Head of caudate nucleus (tissue), 42 donors: ENCODE results near the gene WNT3.
"Not testable (repeated sequence)": the region's sequence is repeated elsewhere in the genome, so short reads cannot be mapped to it uniquely, and the experiment has no call there.

Experiments used
- DNase-seq, 42 donors: peaks; one replicate each; pipeline versions ENCODE4 v3.0.0 to v3.0.0-alpha.2; 2020 to 2021; ENCODE audit warnings: mixed read lengths in 7 of 42
- intact Hi-C: fragments of 100-400 bp; cut with DNase I; formaldehyde crosslinking; loops from one replicate; pipeline ENCODE4 v1.15.0; 2022

The WNT3 gene

GRCh38 chr17:46794318-46794717, 24.2 kb downstream of the WNT3 start:
- intact Hi-C loops, result no loop called here
- no peak for DNase-seq

DNA sequence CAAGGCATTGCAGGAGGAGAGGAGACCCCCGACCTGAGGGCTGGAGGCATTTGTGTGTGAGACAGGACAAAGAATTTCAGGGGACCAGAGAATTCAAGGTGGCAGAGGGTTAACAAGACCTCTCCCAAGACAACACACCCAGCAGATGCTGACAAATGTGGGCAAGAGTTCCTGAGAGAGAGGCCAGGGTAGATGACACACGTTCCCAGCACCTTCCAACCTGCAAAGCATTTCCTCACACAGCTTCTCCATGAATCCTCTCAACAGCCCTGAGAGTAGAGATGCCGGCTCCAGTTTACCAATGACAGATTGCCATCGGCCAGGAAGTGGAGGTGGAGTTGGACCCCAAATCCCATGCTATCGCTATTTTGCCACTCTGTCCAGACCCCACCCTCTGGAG, 25.0 kb downstream of the WNT3 start:
- no peak for DNase-seq
- intact Hi-C loops, result no loop called here

DNA sequence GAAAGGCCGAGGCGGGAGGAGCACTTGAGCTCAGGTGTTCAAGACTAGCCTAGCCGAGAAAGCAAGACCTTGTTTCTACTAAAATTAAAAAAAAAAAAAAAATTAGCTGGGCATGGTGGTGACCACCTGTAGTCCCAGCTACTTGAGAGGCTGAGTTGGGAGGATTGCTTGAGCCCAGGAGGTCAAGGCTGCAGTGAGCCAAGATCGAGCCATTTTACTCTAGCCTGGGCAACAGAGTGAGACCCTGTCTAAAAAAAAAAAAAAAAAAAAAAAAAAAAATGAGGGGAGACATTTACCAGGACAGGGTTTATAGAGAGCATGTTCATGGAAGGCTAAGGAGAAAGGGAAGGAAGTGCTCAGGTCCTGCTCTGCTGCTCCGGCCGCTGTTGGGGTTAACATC, 25.5 kb downstream of the WNT3 start:
- DNase-seq, intact Hi-C loops: not testable (repeated sequence)

DNA sequence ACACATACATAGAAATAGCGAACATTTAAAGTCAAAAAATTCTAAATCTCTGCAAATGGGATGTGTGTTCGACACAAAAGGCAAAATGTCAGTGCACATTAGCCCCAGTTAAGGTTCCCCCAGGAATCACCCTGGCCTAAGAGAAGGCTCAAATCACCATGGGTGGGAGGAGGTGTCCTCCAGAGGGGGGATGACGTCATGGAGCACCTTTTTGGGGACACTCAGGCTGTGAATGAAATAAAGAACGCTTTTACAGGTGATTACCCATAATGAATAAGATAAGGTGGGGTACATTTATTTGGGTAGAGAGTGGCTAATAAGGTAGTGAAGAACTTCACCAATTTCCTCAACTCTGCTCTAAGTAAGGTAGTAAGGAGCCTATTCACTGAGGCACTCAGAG, 26.4 kb downstream of the WNT3 start:
- no peak for DNase-seq
- intact Hi-C loops, result no loop called here

DNA sequence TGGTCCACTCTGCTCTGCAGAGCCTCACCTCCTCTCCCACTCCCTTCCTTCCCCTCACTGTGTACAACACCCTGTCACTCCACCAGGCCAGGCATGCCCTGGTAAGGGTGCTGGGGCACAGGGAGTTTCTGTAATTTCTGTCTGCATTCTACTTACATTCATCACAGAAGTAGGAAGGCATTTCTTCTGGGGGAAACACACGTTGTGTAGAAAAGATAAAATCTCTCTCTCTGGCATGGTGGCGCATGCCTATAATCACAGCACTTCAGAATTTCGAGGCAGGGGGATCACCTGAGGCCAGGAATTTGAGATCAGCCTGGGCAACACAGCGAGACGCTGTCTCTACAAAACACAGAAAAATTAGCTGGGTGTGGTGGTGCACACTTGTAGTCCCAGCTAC, 27.0 kb downstream of the WNT3 start:
- no peak for DNase-seq
- intact Hi-C loops, result no loop called here

DNA sequence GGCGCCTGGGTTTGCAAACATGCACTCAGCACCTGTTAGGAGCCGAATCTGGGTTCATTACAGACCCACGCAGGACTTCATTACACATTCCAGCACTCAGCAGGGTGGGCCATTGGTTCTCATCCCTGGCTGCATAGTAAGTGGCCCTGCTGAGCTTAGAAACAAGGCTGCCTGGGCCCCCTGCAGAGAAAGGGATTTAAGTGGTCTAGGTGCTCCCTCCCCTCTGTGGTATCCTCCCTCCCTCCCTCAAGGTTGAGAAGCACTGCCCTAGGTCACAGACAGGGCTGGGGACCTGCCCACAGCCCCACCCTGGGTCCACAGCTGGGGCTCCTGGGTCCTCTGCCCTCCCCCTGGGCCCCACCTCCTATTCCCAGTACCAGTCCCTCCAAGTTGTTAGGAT, 28.3 kb downstream of the WNT3 start:
- intact Hi-C loops, result no loop called here
- DNase-seq, result no peak

DNA sequence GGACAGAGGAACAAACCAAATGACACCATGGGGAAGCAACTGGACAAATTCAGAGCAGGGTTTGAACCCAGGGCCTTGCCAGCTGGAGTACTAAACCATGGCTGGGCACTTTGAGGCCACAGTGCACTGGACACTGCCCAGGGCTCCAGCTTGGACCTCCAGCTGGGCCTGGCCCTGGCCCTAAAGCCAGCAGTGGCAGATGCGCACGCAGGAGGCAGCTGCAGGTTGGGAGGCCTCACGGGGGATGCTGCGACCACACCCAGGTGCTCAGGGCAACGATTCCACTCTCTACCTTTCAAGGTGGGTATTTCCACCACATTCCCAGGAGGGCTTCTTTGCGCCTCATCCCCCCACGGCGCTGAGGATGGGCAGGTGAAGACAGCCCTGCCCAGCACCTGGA, 28.9 kb downstream of the WNT3 start:
- no peak for DNase-seq
- intact Hi-C loops, result no loop called here

DNA sequence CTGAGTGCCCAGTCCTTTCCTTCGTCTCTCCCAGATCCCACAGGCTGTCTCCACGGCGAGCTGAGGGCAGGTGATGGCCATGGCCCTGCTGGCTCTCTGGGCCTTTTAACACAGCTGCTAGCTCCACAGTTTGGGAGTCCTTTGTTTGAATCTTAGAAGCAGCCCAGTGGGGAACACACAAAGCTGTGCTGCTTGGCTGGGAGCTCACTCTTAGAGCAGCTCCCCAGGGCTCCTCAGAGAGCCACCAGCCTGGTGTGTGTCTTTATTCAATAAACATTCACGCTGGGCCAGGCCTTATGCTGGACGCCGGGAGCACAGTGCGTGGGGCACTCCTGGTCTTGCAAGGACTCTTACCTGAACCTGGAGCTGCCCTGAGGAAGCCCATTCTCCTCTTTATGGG, 29.7 kb downstream of the WNT3 start:
- DNase-seq, result no peak
- intact Hi-C loops, result no loop called here

- DNase-seq, result no peak
- intact Hi-C loops, result no loop called here
These were observed 30.2 kb downstream of the WNT3 start for GRCh38 chr17:46788300-46788699.

DNA sequence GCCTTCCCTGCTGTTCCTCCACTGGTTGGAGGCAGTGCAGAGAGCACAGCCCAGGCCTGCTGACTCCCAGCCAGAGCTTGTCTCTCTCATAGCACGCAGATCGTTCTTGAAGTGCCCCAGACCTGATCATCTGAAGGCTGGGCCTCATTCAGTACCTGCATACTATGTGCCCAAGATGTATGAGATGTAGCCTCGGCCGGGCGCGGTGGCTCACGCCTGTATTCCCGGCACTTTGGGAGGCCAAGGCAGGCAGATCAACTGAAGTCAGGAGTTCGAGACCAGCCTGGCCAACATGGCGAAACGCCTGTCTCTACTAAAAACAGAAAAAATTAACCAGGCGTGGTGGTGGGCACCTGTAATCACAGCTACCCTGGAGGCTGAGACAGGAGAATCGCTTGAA, 31.0 kb downstream of the WNT3 start:
- intact Hi-C loops, result no loop called here
- no peak for DNase-seq

- DNase-seq, result no peak
- intact Hi-C loops, result no loop called here
These were observed 32.8 kb downstream of the WNT3 start for GRCh38 chr17:46785696-46786095.

- no peak for DNase-seq
- intact Hi-C loops, result no loop called here
These were observed 35.4 kb downstream of the WNT3 start for GRCh38 chr17:46783031-46783593.

- intact Hi-C loops, result no loop called here
- no peak for DNase-seq
These were observed 36.1 kb downstream of the WNT3 start for GRCh38 chr17:46782250-46782953.

- intact Hi-C loops, result no loop called here
- DNase-seq, result no peak
These were observed 38.5 kb downstream of the WNT3 start for GRCh38 chr17:46780003-46780373.

DNA sequence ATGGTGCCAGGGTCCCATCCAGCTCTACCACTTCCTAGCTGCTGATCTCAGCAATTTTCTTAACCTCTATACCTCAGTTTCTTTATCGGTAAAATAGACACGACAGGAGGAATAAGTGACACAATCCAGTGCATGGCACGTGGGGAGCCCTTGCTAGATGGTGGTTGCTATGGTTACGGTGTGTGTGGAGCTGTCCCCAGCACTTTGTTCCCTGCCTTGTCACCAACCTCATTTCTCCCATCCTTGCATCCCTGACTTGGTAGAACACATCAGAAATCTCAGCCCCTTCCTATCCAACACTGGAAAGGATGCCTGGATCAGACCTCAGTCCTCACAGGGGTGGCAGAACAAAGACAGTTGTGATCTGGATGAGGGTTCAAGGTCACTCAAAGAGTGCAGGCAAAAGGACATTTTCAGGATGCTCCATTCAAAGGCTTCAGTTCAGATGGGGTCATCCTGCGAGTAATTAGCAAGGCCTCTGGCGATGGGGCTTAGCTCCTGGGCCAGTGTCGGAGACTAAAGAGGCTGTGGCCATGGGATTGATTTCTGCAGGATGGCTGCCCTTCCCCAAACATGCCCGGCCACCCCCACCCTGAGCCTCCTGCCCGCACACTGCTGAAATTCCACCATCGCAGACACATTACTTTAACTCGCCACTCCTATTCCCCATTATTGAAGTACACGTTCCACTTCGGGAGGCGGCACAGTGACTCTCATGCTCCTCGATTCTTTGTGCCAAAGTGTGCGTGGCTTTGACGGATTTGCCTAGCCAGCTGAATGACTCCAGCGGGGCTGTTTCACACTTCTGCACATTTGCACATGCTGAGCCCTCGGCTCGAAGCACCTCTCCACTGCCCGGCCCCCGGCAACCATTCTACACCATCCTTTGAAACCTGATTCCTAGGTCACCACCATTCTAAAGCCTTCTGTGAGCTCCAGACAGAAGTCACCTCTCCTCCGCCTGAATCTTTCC, 40.3 kb downstream of the WNT3 start:
- intact Hi-C loops, result no loop called here
- peak in 39 of 42 donors; percentile 27 to 88 (median 59) for DNase-seq

GRCh38 chr17:46776298-46777005, 42.0 kb downstream of the WNT3 start:
- DNase-seq, result no peak
- intact Hi-C loops, result no loop called here

GRCh38 chr17:46774108-46774737, 44.3 kb downstream of the WNT3 start:
- DNase-seq, result peak in 1 of 42 donors; percentile 14
- intact Hi-C loops, result no loop called here

GRCh38 chr17:46773676-46774075, 44.8 kb downstream of the WNT3 start:
- DNase-seq, result peak in 2 of 42 donors; percentile 10 to 24
- intact Hi-C loops, result no loop called here

DNA sequence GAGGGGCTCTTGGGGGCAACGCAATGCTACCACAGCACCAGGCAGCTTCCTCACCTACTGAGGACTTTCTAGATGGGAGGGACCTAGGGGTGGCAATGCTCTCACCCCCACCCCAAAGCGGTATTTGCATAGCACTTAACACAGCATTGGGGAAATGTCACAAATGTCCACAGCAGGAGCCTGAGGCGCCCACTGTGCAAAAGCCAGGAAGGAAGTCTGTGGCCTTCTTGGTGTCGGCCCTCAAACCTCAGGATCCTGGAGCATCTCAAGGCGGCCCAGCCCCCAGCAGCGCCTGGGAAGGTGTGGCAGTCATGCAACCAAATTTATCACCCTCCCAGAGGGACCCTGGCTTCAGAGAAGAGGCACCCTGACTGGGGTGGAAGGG, 45.3 kb downstream of the WNT3 start:
- intact Hi-C loops, result no loop called here
- DNase-seq, result peak in 1 of 42 donors; percentile 21
